GM12878 (cell line): Measurements from ENCODE around the gene DMWD.

Experiments used
- BCLAF1 ChIP-seq: fragments of 450-650 bp; IDR thresholded peaks from 2 replicates; pipeline ENCODE4 v1.6.1; 2017; ENCODE audit warnings: antibody characterized with exemption, mild to moderate bottlenecking, moderate library complexity
- CTCF ChIP-seq, 3 experiments: IDR thresholded peaks in 2 of 3; conservative IDR thresholded peaks in 1 of 3; 2 replicates each; pipeline ENCODE4 v1.5.1; 2011; ENCODE audit warnings: low read depth in 3 of 3, low read length in 3 of 3, mild to moderate bottlenecking in 3 of 3, control low read depth in 2 of 3, moderate library complexity in 2 of 3, inconsistent platforms in 1 of 3, mixed read lengths in 1 of 3; ENCODE audit not compliant: control insufficient read depth in 2 of 3, insufficient read depth in 1 of 3; ENCODE audit errors: extremely low read depth in 1 of 3
- HDAC6 ChIP-seq: fragments of 200-600 bp; sonication (generic); IDR thresholded peaks from one replicate; pipeline ENCODE4 v1.8.0; 2017; ENCODE audit warnings: antibody characterized with exemption; ENCODE audit not compliant: unreplicated experiment
- HDGF ChIP-seq: fragments of 450-650 bp; IDR thresholded peaks from 2 replicates; pipeline ENCODE4 v1.6.1; 2016; ENCODE audit warnings: antibody characterized with exemption
- JUNB ChIP-seq: IDR thresholded peaks from 2 replicates; pipeline ENCODE4 v1.6.1; 2016; ENCODE audit warnings: antibody characterized with exemption, mild to moderate bottlenecking
- MTA3 ChIP-seq: IDR thresholded peaks from 2 replicates; pipeline ENCODE4 v1.6.1; 2012; ENCODE audit warnings: low read length, inconsistent platforms, borderline replicate concordance
- MYC ChIP-seq: IDR thresholded peaks from 2 replicates; pipeline ENCODE4 v1.6.1; 2011; ENCODE audit warnings: mild to moderate bottlenecking, low read length, moderate library complexity, inconsistent platforms; ENCODE audit not compliant: insufficient read depth, insufficient replicate concordance, insufficient read length, severe bottlenecking
- POLR2A ChIP-seq: IDR thresholded peaks from 2 replicates; pipeline ENCODE4 v1.6.1; 2011; ENCODE audit warnings: low read depth, mild to moderate bottlenecking, low read length
- RAD21 ChIP-seq: IDR thresholded peaks from 2 replicates; pipeline ENCODE4 v1.6.1; 2011; ENCODE audit warnings: mild to moderate bottlenecking, low read depth, low read length, moderate library complexity; ENCODE audit not compliant: insufficient read depth
- STAT3 ChIP-seq: IDR thresholded peaks from 2 replicates; pipeline ENCODE4 v1.6.1; 2011; ENCODE audit warnings: low read depth, low read length, improper control_type of control experiment

- no peak for TF ChIP-seq MTA3
- no peak for TF ChIP-seq POLR2A
- TF ChIP-seq MYC = no peak
- TF ChIP-seq HDGF = no peak
- no peak for TF ChIP-seq HDAC6
- TF ChIP-seq RAD21 = no peak
- no peak for TF ChIP-seq CTCF (IDR thresholded peaks at IDR 0.05 in 2 of 3, conservative IDR thresholded peaks at IDR 0.05 in 1 of 3; ENCODE audit: control insufficient read depth in 2 of 3, extremely low read depth in 1 of 3, insufficient read depth in 1 of 3, low read depth in 3 of 3, low read length in 3 of 3)
- no peak for TF ChIP-seq STAT3
- no peak for TF ChIP-seq JUNB
- TF ChIP-seq BCLAF1 = no peak
These were observed 33.6 kb upstream of the DMWD start for GRCh38 chr19:45825917-45826893.
